ENCODE data around the gene CYP21A2.
"Not testable (repeated sequence)": the region's sequence is repeated elsewhere in the genome, so short reads cannot be mapped to it uniquely, and the experiment has no call there.

The CYP21A2 gene

GRCh38 chr6:32045811-32046449 lies 7.7 kb downstream of the CYP21A2 start:
- DNase-seq (ENCODE audit: low read depth): no peak
- in situ Hi-C loops (cut with HindIII; ENCODE audit: low sequenced_read_pairs): no loop called here
- no peak overlapping the region for H3K4me3 ChIP-seq (ENCODE audit: low read depth, low read length)
- TF ChIP-seq CTCF (IDR thresholded peaks at IDR 0.05; ENCODE audit: low read depth, low read length, missing control alignments): no peak

GRCh38 chr6:32046450-32047083 lies 8.4 kb downstream of the CYP21A2 start:
- no peak for TF ChIP-seq CTCF (IDR thresholded peaks at IDR 0.05; ENCODE audit: low read depth, low read length, missing control alignments)
- H3K4me3 ChIP-seq (ENCODE audit: low read depth, low read length): no peak overlapping the region
- in situ Hi-C loops (cut with HindIII; ENCODE audit: low sequenced_read_pairs): no loop called here
- DNase-seq (ENCODE audit: low read depth): no peak

- in situ Hi-C loops (cut with HindIII; ENCODE audit: low sequenced_read_pairs): no loop called here
- H3K4me3 ChIP-seq (ENCODE audit: low read depth, low read length): no peak overlapping the region
- no peak for DNase-seq (ENCODE audit: low read depth)
- TF ChIP-seq CTCF (IDR thresholded peaks at IDR 0.05; ENCODE audit: low read depth, low read length, missing control alignments): no peak
These were observed 8.9 kb downstream of the CYP21A2 start for GRCh38 chr6:32047084-32047478.

- in situ Hi-C loops (cut with HindIII; ENCODE audit: low sequenced_read_pairs): no loop called here
- no peak overlapping the region for H3K4me3 ChIP-seq (ENCODE audit: low read depth, low read length)
- TF ChIP-seq CTCF (IDR thresholded peaks at IDR 0.05; ENCODE audit: low read depth, low read length, missing control alignments): no peak
- no peak for DNase-seq (ENCODE audit: low read depth)
These were observed 9.3 kb downstream of the CYP21A2 start for GRCh38 chr6:32047539-32047854.

GRCh38 chr6:32047855-32048766 lies 9.9 kb downstream of the CYP21A2 start:
- no peak overlapping the region for H3K4me3 ChIP-seq (ENCODE audit: low read depth, low read length)
- in situ Hi-C loops (cut with HindIII; ENCODE audit: low sequenced_read_pairs): no loop called here
- no peak for DNase-seq (ENCODE audit: low read depth)
- peak; percentile 75 for TF ChIP-seq CTCF (IDR thresholded peaks at IDR 0.05; ENCODE audit: low read depth, low read length, missing control alignments)

GRCh38 chr6:32049149-32049548 lies 10.9 kb downstream of the CYP21A2 start:
- in situ Hi-C loops (cut with HindIII; ENCODE audit: low sequenced_read_pairs); DNase-seq (ENCODE audit: low read depth); H3K4me3 ChIP-seq (ENCODE audit: low read depth, low read length): not testable (repeated sequence)

GRCh38 chr6:32049736-32050135 lies 11.5 kb downstream of the CYP21A2 start:
- in situ Hi-C loops (cut with HindIII; ENCODE audit: low sequenced_read_pairs); DNase-seq (ENCODE audit: low read depth); H3K4me3 ChIP-seq (ENCODE audit: low read depth, low read length): not testable (repeated sequence)

Measured in astrocyte of the cerebellum (primary cell).